Stimulated activated CD4-positive, alpha-beta T cell treated with anti-CD3 and anti-CD28 coated beads, Interleukin-4, amount 100 ng/mL, for 4 hours (primary cell): ENCODE results near the gene SLC5A6.

Source experiments
- DNase-seq, 2 experiments: peaks; one replicate each; pipeline ENCODE4 v3.0.0-alpha.2; 2020

The SLC5A6 gene

DNA sequence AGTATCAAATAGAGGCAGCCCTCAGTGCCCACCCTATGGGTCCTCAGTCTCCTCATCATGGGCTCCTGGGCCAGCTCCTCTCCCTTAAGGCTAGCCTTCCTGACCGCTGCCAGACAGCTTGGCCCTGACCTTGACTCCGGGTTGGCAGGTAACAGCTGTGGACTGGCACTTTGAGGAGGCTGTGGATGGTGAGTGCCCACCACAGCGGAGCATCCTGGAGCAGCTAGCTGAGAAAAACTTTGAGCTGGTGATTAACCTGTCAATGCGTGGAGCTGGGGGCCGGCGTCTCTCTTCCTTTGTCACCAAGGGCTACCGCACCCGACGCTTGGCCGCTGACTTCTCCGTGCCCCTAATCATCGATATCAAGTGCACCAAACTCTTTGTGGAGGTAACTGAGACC is 24.1 kb upstream of the SLC5A6 start:
- DNase-seq = no peak

GRCh38 chr2:27233341-27233740 is 21.3 kb upstream of the SLC5A6 start:
- DNase-seq = no peak

DNA sequence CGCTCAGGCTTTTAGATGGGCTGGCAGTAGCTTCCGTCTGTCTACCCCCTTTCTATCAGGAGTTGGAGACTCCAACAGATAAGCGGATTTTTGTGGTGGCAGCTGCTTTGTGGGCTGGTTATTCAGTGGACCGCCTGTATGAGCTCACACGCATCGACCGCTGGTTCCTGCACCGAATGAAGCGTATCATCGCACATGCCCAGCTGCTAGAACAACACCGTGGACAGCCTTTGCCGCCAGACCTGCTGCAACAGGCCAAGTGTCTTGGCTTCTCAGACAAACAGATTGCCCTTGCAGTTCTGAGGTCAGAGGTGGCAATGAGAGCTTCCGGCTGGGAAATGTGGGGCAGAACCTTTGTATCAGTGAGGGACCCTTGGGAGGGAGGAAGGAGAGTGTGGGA is 19.9 kb upstream of the SLC5A6 start:
- no peak for DNase-seq

- no peak for DNase-seq
These were observed 15.4 kb upstream of the SLC5A6 start for GRCh38 chr2:27227501-27227900.

- no peak for DNase-seq
These were observed 13.5 kb upstream of the SLC5A6 start for GRCh38 chr2:27225526-27225925.

DNA sequence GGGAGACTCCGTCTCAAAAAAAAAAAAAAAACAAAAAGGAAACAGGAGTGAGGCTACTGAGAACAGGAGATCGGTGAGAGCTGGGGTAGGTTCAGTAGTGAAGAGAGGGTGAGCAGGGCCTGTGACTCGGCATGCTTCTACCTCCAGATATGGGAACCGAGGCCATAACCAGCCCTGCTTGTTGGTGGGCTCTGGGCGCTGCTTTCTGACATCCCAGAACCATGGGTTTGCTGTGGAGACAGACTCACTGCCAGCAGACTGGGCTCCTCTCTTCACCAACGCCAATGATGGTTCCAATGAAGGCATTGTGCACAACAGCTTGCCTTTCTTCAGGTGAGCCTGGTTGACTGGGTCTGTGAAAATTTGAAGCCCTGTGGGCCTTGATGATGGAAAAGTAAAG is 11.3 kb upstream of the SLC5A6 start:
- no peak for DNase-seq

DNA sequence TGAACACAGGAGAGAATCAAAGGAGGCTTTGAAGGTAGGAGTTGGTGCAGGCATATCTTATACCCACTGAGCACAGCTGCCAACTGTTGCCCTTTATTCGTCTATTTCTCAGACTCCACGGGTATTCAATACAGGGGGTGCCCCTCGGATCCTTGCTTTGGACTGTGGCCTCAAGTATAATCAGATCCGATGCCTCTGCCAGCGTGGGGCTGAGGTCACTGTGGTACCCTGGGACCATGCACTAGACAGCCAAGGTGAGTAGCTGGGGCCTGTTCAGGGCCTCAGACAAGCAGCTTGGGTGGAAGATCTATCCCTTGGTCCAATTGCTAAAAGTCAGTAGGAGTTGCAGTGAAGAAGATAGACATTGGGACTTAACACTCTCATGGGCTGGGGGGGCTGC is 10.3 kb upstream of the SLC5A6 start:
- DNase-seq = no peak

DNA sequence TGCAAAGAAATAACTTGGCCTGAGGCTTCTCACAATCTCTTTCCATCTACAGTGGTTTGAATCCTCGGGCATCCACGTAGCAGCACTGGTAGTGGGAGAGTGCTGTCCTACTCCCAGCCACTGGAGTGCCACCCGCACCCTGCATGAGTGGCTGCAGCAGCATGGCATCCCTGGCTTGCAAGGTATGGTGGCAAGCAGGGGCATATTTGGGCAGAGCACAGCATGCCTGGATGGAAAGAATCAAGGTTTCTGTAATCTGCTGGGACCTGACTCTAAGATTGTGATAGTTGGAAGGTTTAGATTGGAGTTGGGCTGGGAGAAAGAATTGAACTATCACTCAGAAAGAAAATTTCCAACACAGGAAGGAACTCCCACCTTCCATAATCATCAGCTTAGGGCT is 9.1 kb upstream of the SLC5A6 start:
- DNase-seq = no peak

- DNase-seq = no peak
These were observed 8.0 kb upstream of the SLC5A6 start for GRCh38 chr2:27220091-27220490.

- DNase-seq = no peak
These were observed 7.0 kb upstream of the SLC5A6 start for GRCh38 chr2:27219091-27219490.

DNA sequence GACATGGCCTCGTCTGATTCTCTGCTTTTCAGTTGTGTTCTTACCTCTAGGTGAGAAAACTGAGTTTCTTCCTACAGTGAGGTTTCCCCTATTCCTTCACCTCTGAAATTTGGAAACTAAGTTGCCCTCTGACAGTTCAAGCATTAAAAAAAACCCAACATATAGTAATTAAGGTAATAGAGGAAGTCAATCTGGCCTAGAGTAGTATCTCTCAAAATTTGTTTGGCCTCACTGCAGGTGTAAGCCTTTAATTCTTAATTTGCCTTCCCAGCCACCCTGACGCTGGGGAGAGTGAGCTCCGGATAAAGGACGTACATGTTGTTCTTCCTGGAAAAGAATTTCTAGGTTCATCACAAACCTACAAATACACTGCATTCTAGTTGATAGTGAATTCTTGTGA is 6.5 kb upstream of the SLC5A6 start:
- DNase-seq = no peak

DNA sequence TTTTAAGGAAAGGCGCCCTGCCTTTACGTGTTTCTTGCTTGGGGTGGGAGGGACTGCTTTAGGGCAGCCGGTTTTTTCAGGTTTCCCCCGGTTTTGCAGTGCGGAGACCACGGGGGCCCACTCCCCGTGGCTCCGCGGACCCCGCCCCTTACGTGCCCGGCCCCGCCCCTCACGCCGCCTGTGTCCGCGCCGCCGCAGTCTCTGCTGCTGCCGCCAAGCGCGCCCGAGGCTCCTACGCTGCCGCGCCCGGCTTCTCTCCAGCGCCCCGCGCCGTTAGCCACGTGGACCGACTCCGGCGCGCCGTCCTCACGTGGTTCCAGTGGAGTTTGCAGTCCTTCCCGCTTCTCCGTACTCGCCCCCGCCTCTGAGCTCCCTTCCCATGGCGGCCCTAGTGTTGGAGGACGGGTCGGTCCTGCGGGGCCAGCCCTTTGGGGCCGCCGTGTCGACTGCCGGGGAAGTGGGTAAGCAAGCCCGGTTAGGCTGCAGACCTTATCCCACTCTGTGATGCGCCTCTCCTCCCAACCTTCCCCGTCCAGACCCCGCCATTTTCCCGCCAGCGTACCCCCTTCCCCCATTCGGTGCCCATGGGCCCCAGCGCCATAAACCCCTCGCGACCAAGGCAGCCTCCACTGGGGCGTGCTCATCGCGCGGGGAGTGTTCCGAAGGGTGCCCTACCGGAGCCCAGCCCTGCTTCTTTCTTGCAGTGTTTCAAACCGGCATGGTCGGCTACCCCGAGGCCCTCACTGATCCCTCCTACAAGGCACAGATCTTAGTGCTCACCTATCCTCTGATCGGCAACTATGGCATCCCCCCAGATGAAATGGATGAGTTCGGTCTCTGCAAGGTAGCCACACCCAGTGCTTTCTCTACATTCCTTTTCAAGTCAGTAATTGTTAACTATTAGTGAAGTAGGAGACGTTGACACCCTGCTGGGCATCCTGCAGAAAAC is 5.4 kb upstream of the SLC5A6 start, which contains the start of gene CAD:
CAD (plus strand) TSS at position 197 of the 949 bp plus-strand sequence; CDS start at position 380, 183 bp downstream.
- DNase-seq = peak; percentile 87 to 94

GRCh38 chr2:27216416-27217137 is 4.5 kb upstream of the SLC5A6 start:
- no peak for DNase-seq

- no peak for DNase-seq
These were observed 2.9 kb upstream of the SLC5A6 start for GRCh38 chr2:27214941-27215340.

GRCh38 chr2:27212626-27213471 is 781 bp upstream of the SLC5A6 start:
- DNase-seq = peak in 1 of 2 experiments; percentile 31

- no peak for DNase-seq
These were observed 676 bp downstream of the SLC5A6 start for GRCh38 chr2:27211241-27211942.

GRCh38 chr2:27209621-27210401 is 2.3 kb downstream of the SLC5A6 start:
- no peak for DNase-seq

DNA sequence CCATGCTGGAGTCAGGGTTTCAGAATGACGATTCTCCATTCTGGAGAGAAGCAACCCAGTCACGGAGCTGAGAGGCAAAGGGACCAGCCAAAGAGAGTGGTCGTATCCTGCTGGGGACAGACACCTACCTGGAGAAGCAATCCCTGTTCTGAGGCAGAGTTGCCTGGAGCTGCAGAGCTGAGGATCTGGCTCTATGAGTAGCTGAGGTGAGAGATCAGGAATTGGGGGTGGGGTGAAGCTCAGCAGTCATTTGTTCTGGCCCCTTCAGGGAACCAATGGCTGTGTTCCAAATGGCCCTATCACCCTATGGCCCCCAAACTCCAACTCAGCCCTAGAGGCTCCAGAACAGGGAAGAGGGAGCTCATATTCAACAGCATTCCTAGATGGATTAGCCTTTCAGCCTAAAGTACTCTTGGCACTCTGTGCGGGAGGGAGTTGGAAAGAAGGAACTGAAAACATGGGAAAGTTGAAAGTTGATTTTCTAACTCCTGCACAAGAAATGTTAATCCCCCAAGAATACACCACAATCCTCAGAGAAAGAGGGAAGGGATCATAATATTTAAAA is 3.5 kb downstream of the SLC5A6 start:
- DNase-seq = no peak

DNA sequence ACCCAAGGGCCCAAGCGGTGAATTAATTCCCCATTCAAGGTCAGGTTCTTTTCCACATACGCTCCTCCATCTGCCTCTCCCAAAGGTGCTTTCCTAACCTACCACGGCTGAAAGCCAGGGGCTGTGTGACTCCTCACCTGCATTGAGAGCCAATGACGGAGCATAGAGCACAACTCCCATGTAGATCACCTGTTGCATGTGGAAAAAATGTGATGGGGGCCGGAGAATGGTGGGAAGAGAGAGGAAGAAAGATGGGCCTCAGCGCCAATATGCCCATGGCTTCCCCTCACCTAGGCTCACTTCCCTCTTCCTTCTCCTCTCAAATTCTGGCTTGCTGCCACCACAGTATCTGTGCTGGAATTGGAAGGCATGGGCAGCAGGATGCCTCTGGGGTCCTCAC is 5.7 kb downstream of the SLC5A6 start:
- no peak for DNase-seq

DNA sequence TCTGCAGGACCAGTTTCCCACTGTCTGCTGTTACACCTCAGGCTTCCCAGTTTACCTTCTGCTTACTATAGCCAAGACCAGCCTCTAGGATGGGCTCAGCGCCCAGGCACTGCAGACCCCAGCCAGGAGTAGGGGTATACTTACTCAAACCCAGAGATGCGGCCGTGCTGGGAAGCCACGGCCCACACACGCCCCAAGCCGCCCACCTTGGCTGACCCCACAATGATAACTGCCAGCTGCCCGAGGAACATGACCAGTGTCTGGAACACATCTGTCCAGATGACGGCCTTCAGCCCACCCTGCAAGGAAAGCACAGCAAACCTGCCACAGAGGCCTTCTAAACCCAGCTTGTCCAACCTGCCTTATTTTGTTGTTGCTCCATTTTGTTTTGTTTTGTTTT is 6.9 kb downstream of the SLC5A6 start:
- no peak for DNase-seq

DNA sequence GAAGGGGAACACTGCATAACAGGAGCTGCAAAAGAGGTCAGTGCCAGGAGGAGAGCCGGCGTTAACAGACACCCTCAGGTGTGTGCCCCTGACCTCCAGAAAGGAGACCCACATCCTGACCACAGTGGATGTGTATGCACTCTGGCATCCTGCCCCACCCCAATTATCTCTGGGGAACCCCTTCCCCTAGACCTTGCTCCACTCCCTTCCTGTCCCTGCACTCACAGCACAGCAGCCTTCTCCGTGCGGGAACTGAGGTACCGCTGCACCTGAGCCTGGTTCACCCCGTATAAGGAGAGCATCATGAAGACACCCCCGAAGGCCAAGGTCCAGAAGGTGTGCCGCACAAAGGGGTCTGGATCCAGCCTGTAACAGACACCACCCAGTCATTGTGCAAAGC is 7.5 kb downstream of the SLC5A6 start:
- no peak for DNase-seq
